Memory B cell (primary cell): ENCODE results near the gene GALNT17.

Source experiments
- ATAC-seq: fragments of 150-1000 bp; cut with Tn5 transposase; 2 replicates; pipeline ENCODE4 v1.10.0; 2021; ENCODE audit warnings: low read depth, mild to moderate bottlenecking, moderate library complexity
- DNase-seq, 2 donors: peaks; one replicate each; pipeline ENCODE4 v3.0.0; 2022; ENCODE audit warnings: low spot score in 2 of 2
- H3K27ac Mint-ChIP-seq: one replicate; pipeline ENCODE4 v1.8.0; 2022; ENCODE audit warnings: mild to moderate bottlenecking, moderate library complexity, mixed read lengths
- H3K27me3 Mint-ChIP-seq: one replicate; pipeline ENCODE4 v1.8.0; 2022; ENCODE audit warnings: mixed read lengths
- H3K36me3 Mint-ChIP-seq: one replicate; pipeline ENCODE4 v1.8.0; 2022; ENCODE audit warnings: mild to moderate bottlenecking, mixed read lengths
- H3K4me1 Mint-ChIP-seq: one replicate; pipeline ENCODE4 v1.8.0; 2022; ENCODE audit warnings: mixed read lengths
- H3K4me3 Mint-ChIP-seq: one replicate; pipeline ENCODE4 v1.8.0; 2022; ENCODE audit warnings: mild to moderate bottlenecking, moderate library complexity, mixed read lengths
- H3K9me3 Mint-ChIP-seq: one replicate; pipeline ENCODE4 v1.8.0; 2022; ENCODE audit warnings: mixed read lengths

Gene GALNT17

DNA sequence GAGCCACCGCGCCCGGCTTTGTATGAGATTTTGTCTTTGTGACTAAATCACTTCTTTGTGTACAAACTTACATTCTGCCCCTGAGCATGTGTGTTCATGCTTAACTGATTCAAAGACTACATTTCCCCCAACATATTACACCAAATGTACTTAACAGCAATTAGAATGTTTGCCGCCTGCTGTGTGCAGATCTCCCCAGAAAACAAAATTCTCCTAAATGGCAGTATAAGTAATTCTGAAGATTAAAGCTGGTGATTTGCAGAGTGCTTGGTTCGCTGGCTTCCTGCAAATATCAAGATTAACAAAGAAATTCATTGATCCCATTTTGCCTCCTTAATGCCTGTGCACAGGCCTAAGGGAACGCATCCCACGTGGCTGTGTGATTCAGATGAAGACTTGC is 230.3 kb downstream of the GALNT17 start:
- no peaks in the 10 kb centered on the region for H3K4me1 Mint-ChIP-seq
- ATAC-seq (no peak), DNase-seq (no peak)
- no peaks in the 10 kb centered on the region for H3K27me3 Mint-ChIP-seq
- no peak overlapping the region for H3K27ac Mint-ChIP-seq
- peaks cover 5% of the 10 kb centered on the region for H3K9me3 Mint-ChIP-seq
- H3K4me3 Mint-ChIP-seq, result no peak overlapping the region
- no peaks in the 10 kb centered on the region for H3K36me3 Mint-ChIP-seq

- no peak for ATAC-seq
Observed at GRCh38 chr7:71363223-71363622, 231.3 kb downstream of the GALNT17 start.

DNA sequence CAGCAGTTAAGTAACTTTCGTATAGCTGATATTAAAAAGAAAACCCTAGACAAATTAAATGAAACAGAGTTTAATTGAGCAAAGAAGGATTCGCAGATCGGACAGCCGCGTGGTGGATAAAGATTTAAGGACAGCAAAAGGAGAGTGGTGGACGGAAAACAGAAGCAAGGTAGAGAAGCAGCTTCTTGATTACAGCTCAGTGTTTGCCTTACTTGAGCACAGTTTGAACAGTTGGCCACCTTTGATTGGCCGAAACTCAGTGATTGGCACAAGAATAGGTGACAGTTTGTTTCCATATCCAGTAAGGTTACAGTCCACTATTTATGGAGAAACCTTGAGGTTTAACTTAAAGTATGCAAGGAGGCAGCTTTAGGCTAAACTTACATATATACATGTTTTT is 231.7 kb downstream of the GALNT17 start:
- Mint-ChIP-seq H3K27me3 (no peaks in the 10 kb centered on the region), H3K36me3 (no peaks in the 10 kb centered on the region), H3K4me1 (no peaks in the 10 kb centered on the region), H3K9me3 (peaks cover 5% of the 10 kb centered on the region), H3K27ac (no peak overlapping the region), H3K4me3 (no peak overlapping the region)
- DNase-seq, result no peak
- no peak for ATAC-seq

More at GRCh38 chr7:71363223-71363622, 231.3 kb downstream of the GALNT17 start:
- H3K27ac Mint-ChIP-seq, result no peak overlapping the region
- H3K36me3 Mint-ChIP-seq, result no peaks in the 10 kb centered on the region
- peaks cover 5% of the 10 kb centered on the region for H3K9me3 Mint-ChIP-seq
- H3K4me3 Mint-ChIP-seq, result no peak overlapping the region
- no peaks in the 10 kb centered on the region for H3K27me3 Mint-ChIP-seq
- no peaks in the 10 kb centered on the region for H3K4me1 Mint-ChIP-seq
- no peak for DNase-seq

GRCh38 chr7:71364551-71364950 is 232.6 kb downstream of the GALNT17 start:
- Mint-ChIP-seq H3K27ac (no peak overlapping the region), H3K9me3 (peaks cover 5% of the 10 kb centered on the region), H3K27me3 (no peaks in the 10 kb centered on the region), H3K4me3 (no peak overlapping the region), H3K4me1 (no peaks in the 10 kb centered on the region), H3K36me3 (no peaks in the 10 kb centered on the region)
- DNase-seq, result no peak
- no peak for ATAC-seq

GRCh38 chr7:71372991-71373390 is 241.0 kb downstream of the GALNT17 start:
- no peak overlapping the region for H3K27ac Mint-ChIP-seq
- DNase-seq (no peak), ATAC-seq (no peak)
- no peaks in the 10 kb centered on the region for H3K27me3 Mint-ChIP-seq
- peaks cover 10% of the 10 kb centered on the region for H3K9me3 Mint-ChIP-seq
- no peaks in the 10 kb centered on the region for H3K4me1 Mint-ChIP-seq
- no peak overlapping the region for H3K4me3 Mint-ChIP-seq
- peaks cover 2% of the 10 kb centered on the region for H3K36me3 Mint-ChIP-seq

- Mint-ChIP-seq H3K36me3 (peaks cover 2% of the 10 kb centered on the region), H3K9me3 (peaks cover 24% of the 10 kb centered on the region), H3K27ac (no peak overlapping the region), H3K27me3 (no peaks in the 10 kb centered on the region), H3K4me1 (no peaks in the 10 kb centered on the region), H3K4me3 (no peak overlapping the region)
- ATAC-seq (no peak), DNase-seq (no peak)
Observed at GRCh38 chr7:71377062-71377461, 245.1 kb downstream of the GALNT17 start.

DNA sequence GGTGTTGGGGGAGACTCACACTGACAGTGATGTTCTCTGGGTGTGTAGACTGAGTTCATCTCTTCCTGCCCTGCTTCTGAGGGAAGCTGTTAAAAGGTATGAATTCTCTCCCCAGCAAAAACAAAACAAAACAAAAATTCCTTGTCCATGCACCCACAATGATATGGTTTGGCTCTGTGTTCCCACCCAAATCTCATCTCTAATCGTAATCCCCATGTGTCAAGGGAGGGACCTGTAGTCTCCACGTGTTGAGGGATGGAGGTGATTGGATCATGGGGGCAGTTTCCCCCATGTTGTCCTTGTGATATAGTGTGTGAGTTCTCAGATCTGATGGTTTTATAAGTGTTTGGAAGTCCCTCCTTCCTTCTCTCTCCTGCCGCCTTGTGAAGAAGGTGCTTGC is 245.5 kb downstream of the GALNT17 start:
- H3K36me3 Mint-ChIP-seq, result peaks cover 2% of the 10 kb centered on the region
- H3K9me3 Mint-ChIP-seq, result peaks cover 24% of the 10 kb centered on the region
- ATAC-seq, result no peak
- H3K4me3 Mint-ChIP-seq, result no peak overlapping the region
- no peak for DNase-seq
- H3K27me3 Mint-ChIP-seq, result no peaks in the 10 kb centered on the region
- H3K4me1 Mint-ChIP-seq, result no peaks in the 10 kb centered on the region
- H3K27ac Mint-ChIP-seq, result no peak overlapping the region

DNA sequence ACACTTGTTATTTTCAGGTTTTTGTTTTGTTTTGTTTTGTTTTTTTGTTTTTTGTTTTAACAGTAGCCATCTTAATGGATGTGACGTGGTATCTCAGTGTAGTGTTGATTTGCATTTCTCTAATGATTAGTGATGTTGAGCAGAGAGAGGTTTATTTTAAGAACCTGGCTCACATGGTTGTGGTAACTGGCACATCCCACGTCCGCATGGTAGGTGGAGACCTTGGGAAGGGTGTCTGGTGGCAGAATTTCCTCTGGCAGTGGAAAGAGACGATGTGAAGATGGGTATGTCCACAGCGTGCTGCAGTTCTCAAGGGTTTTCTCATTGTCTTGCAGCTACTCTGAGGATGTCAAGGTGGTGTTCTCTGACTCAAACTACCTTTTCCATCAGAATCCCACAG is 252.2 kb downstream of the GALNT17 start:
- H3K27me3 Mint-ChIP-seq, result no peaks in the 10 kb centered on the region
- DNase-seq (no peak), ATAC-seq (no peak)
- H3K4me3 Mint-ChIP-seq, result no peak overlapping the region
- no peaks in the 10 kb centered on the region for H3K36me3 Mint-ChIP-seq
- H3K27ac Mint-ChIP-seq, result no peak overlapping the region
- no peaks in the 10 kb centered on the region for H3K4me1 Mint-ChIP-seq
- H3K9me3 Mint-ChIP-seq, result peaks cover 17% of the 10 kb centered on the region

DNA sequence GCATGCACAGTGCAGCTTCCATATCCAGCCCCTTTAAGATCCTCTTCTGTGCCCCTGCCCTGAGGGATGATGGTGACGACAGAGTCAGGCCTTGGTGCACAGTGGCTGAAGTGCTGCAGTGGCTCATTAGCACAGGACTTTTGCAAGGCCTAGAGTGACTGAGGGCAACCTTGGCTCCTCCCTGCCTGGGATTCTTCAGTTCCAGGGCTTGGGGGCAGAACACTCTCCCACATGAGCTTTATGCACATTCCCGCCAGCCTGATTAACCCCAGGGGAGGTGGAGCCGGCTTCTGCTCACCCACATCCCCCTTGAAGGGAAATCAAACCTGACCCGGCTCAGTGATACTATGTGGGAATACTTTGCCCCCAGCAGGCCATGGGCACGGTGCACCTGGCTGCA is 253.4 kb downstream of the GALNT17 start:
- Mint-ChIP-seq H3K4me3 (no peak overlapping the region), H3K27me3 (no peaks in the 10 kb centered on the region), H3K27ac (no peak overlapping the region), H3K9me3 (peaks cover 7% of the 10 kb centered on the region), H3K4me1 (no peaks in the 10 kb centered on the region), H3K36me3 (no peaks in the 10 kb centered on the region)
- no peak for DNase-seq
- no peak for ATAC-seq

DNA sequence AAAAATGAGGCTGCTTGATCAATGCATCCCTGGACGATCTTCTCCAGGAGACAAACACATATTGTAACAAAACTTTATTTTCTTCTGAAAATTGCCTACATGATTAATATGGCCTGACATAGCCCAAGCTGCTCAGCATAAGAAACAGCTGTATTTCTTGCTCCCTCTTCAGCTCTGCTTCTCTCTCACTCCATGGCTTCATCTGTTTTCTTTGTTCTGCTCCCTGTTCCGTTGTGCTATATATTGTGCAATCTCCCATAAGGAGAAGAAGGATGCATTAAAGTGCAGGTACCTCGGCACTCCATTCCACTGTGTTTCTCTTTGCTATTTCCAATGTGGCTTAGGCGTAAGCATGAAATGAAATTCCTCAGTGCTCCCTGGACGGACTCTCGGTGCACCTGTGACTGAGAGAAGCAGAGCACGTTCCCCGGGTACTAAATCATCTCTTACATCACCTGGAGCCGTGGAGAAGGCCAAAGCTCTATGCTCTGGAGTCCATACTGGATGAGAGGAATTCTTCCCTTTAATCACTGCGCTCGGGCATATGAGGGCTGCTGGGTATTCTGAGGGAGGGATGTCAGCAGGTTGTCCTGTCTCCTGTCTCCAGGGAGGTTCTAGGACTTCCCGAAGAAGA is 254.3 kb downstream of the GALNT17 start:
- H3K27me3 Mint-ChIP-seq, result no peaks in the 10 kb centered on the region

DNA sequence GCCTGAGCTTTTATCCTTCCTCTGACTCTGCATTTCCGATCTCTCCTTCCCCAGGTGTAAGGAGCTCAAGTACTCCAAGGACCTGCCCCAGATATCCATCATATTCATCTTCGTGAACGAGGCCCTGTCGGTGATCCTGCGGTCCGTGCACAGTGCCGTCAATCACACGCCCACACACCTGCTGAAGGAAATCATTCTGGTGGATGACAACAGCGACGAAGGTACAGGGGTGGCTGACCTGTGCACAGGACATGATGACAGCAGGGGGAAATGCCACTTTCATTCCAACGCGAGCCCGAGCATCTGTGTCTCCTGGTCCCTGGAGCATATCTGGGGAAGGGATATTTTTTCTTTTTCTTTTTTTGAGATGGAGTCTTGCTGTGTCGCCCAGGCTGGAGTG is 256.2 kb downstream of the GALNT17 start:
- Mint-ChIP-seq H3K9me3 (peaks cover 9% of the 10 kb centered on the region), H3K4me3 (no peak overlapping the region), H3K27ac (no peak overlapping the region), H3K27me3 (no peaks in the 10 kb centered on the region), H3K36me3 (no peaks in the 10 kb centered on the region), H3K4me1 (no peaks in the 10 kb centered on the region)
- DNase-seq, result no peak
- no peak for ATAC-seq

More for the DNA sequence above, 254.3 kb downstream of the GALNT17 start:
- ATAC-seq, result no peak
- no peak overlapping the region for H3K4me3 Mint-ChIP-seq
- H3K27ac Mint-ChIP-seq, result no peak overlapping the region
- no peaks in the 10 kb centered on the region for H3K4me1 Mint-ChIP-seq
- peaks cover 7% of the 10 kb centered on the region for H3K9me3 Mint-ChIP-seq
- no peak for DNase-seq
- no peaks in the 10 kb centered on the region for H3K36me3 Mint-ChIP-seq

GRCh38 chr7:71389976-71390375 is 258.0 kb downstream of the GALNT17 start:
- H3K27ac Mint-ChIP-seq, result no peak overlapping the region
- no peak overlapping the region for H3K4me3 Mint-ChIP-seq
- ATAC-seq, result no peak
- peaks cover 9% of the 10 kb centered on the region for H3K9me3 Mint-ChIP-seq
- H3K27me3 Mint-ChIP-seq, result no peaks in the 10 kb centered on the region
- DNase-seq, result no peak
- no peaks in the 10 kb centered on the region for H3K36me3 Mint-ChIP-seq
- no peaks in the 10 kb centered on the region for H3K4me1 Mint-ChIP-seq

GRCh38 chr7:71393661-71394060 is 261.7 kb downstream of the GALNT17 start:
- no peak for ATAC-seq
- no peak overlapping the region for H3K27ac Mint-ChIP-seq

DNA sequence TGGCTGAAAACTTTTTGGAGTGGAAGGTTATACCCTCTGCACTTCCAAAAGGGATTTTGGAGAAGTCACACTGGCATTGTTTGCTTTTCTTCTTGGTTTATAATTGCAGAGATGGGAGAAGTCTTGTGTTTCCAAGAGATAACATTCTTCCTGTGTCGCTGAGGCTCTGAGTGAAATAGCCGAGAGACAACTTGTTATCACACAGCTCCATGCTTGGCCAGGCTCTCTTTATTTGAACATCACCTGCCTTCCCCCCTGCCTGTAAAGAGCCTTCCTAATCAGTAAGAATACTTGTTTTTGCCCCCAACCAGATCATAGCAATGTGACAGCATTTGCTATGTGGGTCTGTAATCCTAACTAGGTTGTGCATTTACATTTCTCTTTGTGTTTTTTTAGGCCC is 270.7 kb downstream of the GALNT17 start:
- ATAC-seq (no peak), DNase-seq (no peak)
- peaks cover 7% of the 10 kb centered on the region for H3K9me3 Mint-ChIP-seq
- no peaks in the 10 kb centered on the region for H3K4me1 Mint-ChIP-seq
- no peak overlapping the region for H3K4me3 Mint-ChIP-seq
- H3K27ac Mint-ChIP-seq, result no peak overlapping the region
- no peaks in the 10 kb centered on the region for H3K36me3 Mint-ChIP-seq
- H3K27me3 Mint-ChIP-seq, result no peaks in the 10 kb centered on the region

More at GRCh38 chr7:71393661-71394060, 261.7 kb downstream of the GALNT17 start:
- Mint-ChIP-seq H3K4me1 (no peaks in the 10 kb centered on the region), H3K9me3 (peaks cover 17% of the 10 kb centered on the region), H3K27me3 (no peaks in the 10 kb centered on the region), H3K36me3 (no peaks in the 10 kb centered on the region), H3K4me3 (no peak overlapping the region)
- no peak for DNase-seq

- DNase-seq (no peak), ATAC-seq (no peak)
- no peak overlapping the region for H3K27ac Mint-ChIP-seq
- H3K4me1 Mint-ChIP-seq, result no peaks in the 10 kb centered on the region
- H3K27me3 Mint-ChIP-seq, result no peaks in the 10 kb centered on the region
- H3K9me3 Mint-ChIP-seq, result peaks cover 6% of the 10 kb centered on the region
- H3K36me3 Mint-ChIP-seq, result no peaks in the 10 kb centered on the region
- no peak overlapping the region for H3K4me3 Mint-ChIP-seq
Observed at GRCh38 chr7:71403202-71403946, 271.4 kb downstream of the GALNT17 start.
